Measurements from ENCODE around the gene PLEKHA4. TPM values are rescaled to one million over a fixed set of nuclear protein-coding genes. Genes with fewer than 3 reads are reported as not detected.
A peak's percentile ranks its signal among the peaks of the same experiment; 100 is the strongest.

Gene PLEKHA4
- total RNA-seq, 2 donors from 2014 or later, result 6.6 to 7.0 TPM

- peak overlapping the region; percentile 100 for H3K27ac Mint-ChIP-seq
- no peaks in the 10 kb centered on the region for H3K27me3 Mint-ChIP-seq (ENCODE audit: insufficient read depth)
- H3K9me3 ChIP-seq (ENCODE audit: control insufficient read depth, low read length), result no peaks in the 10 kb centered on the region
- no peaks in the 10 kb centered on the region for H3K4me1 ChIP-seq (ENCODE audit: control insufficient read depth, insufficient read depth, low read length)
- peaks cover 21% of the 10 kb centered on the region for H3K4me1 Mint-ChIP-seq
- H3K9ac ChIP-seq (ENCODE audit: extremely low read depth, low read length, poor library complexity, severe bottlenecking), result peak overlapping the region; percentile 100
- 82 to 90% methylated on average over 10 to 17 of the region's 17 CpGs for WGBS, 2 experiments (ENCODE audit: insufficient coverage in 1 of 2, insufficient read length in 1 of 2)
- H3K9me3 Mint-ChIP-seq, result no peaks in the 10 kb centered on the region
- no peak overlapping the region for H3K27ac ChIP-seq (ENCODE audit: low read depth, low read length)
- no peaks in the 10 kb centered on the region for H3K27me3 ChIP-seq (ENCODE audit: control insufficient read depth, insufficient read depth, low read length, poor library complexity, severe bottlenecking)
- H3K36me3 ChIP-seq (ENCODE audit: control insufficient read depth, insufficient read depth, low read length), result peaks cover 41% of the 10 kb centered on the region
- H3K4me3 Mint-ChIP-seq, result peak overlapping the region; percentile 100
- peak overlapping the region; percentile 93 for H3K4me3 ChIP-seq (ENCODE audit: low read length)
- TF ChIP-seq CTCF (conservative IDR thresholded peaks at IDR 0.05), result no peak
- no peak for DNase-seq
- peaks cover 55% of the 10 kb centered on the region for H3K36me3 Mint-ChIP-seq (ENCODE audit: low read depth)
Measured at GRCh38 chr19:48874303-48875135, 6.1 kb upstream of the PLEKHA4 start.

GRCh38 chr19:48873476-48874302 lies 5.3 kb upstream of the PLEKHA4 start:
- Mint-ChIP-seq H3K36me3 (ENCODE audit: low read depth) (peaks cover 53% of the 10 kb centered on the region), H3K27ac (peak overlapping the region; percentile 100), H3K4me3 (peak overlapping the region; percentile 100), H3K4me1 (peaks cover 25% of the 10 kb centered on the region), H3K27me3 (ENCODE audit: insufficient read depth) (no peaks in the 10 kb centered on the region), H3K9me3 (no peaks in the 10 kb centered on the region)
- H3K27ac ChIP-seq (ENCODE audit: low read depth, low read length), result peak overlapping the region; percentile 99
- WGBS, 2 experiments (ENCODE audit: insufficient coverage in 1 of 2, insufficient read length in 1 of 2), result 68 to 83% methylated on average over 8 to 13 of the region's 14 CpGs
- H3K27me3 ChIP-seq (ENCODE audit: control insufficient read depth, insufficient read depth, low read length, poor library complexity, severe bottlenecking), result no peaks in the 10 kb centered on the region
- no peaks in the 10 kb centered on the region for H3K4me1 ChIP-seq (ENCODE audit: control insufficient read depth, insufficient read depth, low read length)
- H3K9me3 ChIP-seq (ENCODE audit: control insufficient read depth, low read length), result no peaks in the 10 kb centered on the region
- peak overlapping the region; percentile 100 for H3K9ac ChIP-seq (ENCODE audit: extremely low read depth, low read length, poor library complexity, severe bottlenecking)
- peaks cover 41% of the 10 kb centered on the region for H3K36me3 ChIP-seq (ENCODE audit: control insufficient read depth, insufficient read depth, low read length)
- DNase-seq, result peak; percentile 58
- TF ChIP-seq CTCF (conservative IDR thresholded peaks at IDR 0.05), result no peak
- H3K4me3 ChIP-seq (ENCODE audit: low read length), result peak overlapping the region; percentile 93

- H3K4me1 Mint-ChIP-seq, result peaks cover 31% of the 10 kb centered on the region
- Histone ChIP-seq H3K9me3 (ENCODE audit: control insufficient read depth, low read length) (no peaks in the 10 kb centered on the region), H3K4me1 (ENCODE audit: control insufficient read depth, insufficient read depth, low read length) (no peaks in the 10 kb centered on the region), H3K9ac (ENCODE audit: extremely low read depth, low read length, poor library complexity, severe bottlenecking) (peak overlapping the region; percentile 100), H3K27me3 (ENCODE audit: control insufficient read depth, insufficient read depth, low read length, poor library complexity, severe bottlenecking) (no peaks in the 10 kb centered on the region), H3K4me3 (ENCODE audit: low read length) (peak overlapping the region; percentile 93), H3K27ac (ENCODE audit: low read depth, low read length) (peak overlapping the region; percentile 99), H3K36me3 (ENCODE audit: control insufficient read depth, insufficient read depth, low read length) (peaks cover 40% of the 10 kb centered on the region)
- DNase-seq, result peak; percentile 90
- no peaks in the 10 kb centered on the region for H3K27me3 Mint-ChIP-seq (ENCODE audit: insufficient read depth)
- no peak for TF ChIP-seq CTCF (conservative IDR thresholded peaks at IDR 0.05)
- no peaks in the 10 kb centered on the region for H3K9me3 Mint-ChIP-seq
- H3K27ac Mint-ChIP-seq, result peak overlapping the region; percentile 100
- WGBS, 2 experiments (ENCODE audit: insufficient coverage in 1 of 2, insufficient read length in 1 of 2), result 8 to 9% methylated on average over 7 to 14 of the region's 14 CpGs
- H3K36me3 Mint-ChIP-seq (ENCODE audit: low read depth), result peaks cover 46% of the 10 kb centered on the region
- peak overlapping the region; percentile 100 for H3K4me3 Mint-ChIP-seq
Measured at GRCh38 chr19:48872884-48873475, 4.6 kb upstream of the PLEKHA4 start.
